ENCODE data around the gene RTP3. TPM values are rescaled to one million over a fixed set of nuclear protein-coding genes. Genes with fewer than 3 reads are reported as not detected.

The RTP3 gene
- polyA plus RNA-seq, 1 donor from 2014 or later, result not detected

GRCh38 chr3:46449755-46450552, 47.8 kb upstream of the RTP3 start:
- Histone ChIP-seq H4K20me1 (ENCODE audit: insufficient read depth) (no peaks in the 10 kb centered on the region), H2AFZ (ENCODE audit: low read depth, low read length) (no peak overlapping the region), H3K27ac (ENCODE audit: low read length) (no peak overlapping the region), H3K4me2 (ENCODE audit: low read length) (no peak overlapping the region), H3K27me3 (ENCODE audit: insufficient read depth, low read depth, low read length) (no peaks in the 10 kb centered on the region), H3K9ac (ENCODE audit: low read length) (no peak overlapping the region), H3K9me2 (ENCODE audit: insufficient read depth, low read length) (no peaks in the 10 kb centered on the region), H3K79me2 (replicated peaks; ENCODE audit: insufficient read depth, low read length) (no peaks in the 10 kb centered on the region), H3K9me3 (ENCODE audit: low read length) (no peaks in the 10 kb centered on the region), H3K36me3 (ENCODE audit: insufficient read depth, low read length) (no peaks in the 10 kb centered on the region), H3F3A (ENCODE audit: insufficient read depth, low read length, poor library complexity, severe bottlenecking) (no peaks in the 10 kb centered on the region), H3K4me3 (ENCODE audit: low read length) (no peak overlapping the region)
- TF ChIP-seq EZH2 (IDR thresholded peaks at IDR 0.05; ENCODE audit: borderline replicate concordance, insufficient read depth, low read length, poor library complexity, severe bottlenecking) (no peak), SMC3 (conservative IDR thresholded peaks at IDR 0.05; ENCODE audit: poor library complexity) (no peak), RAD21 (conservative IDR thresholded peaks at IDR 0.05) (no peak), TAF1 (IDR thresholded peaks at IDR 0.05; ENCODE audit: low read depth) (no peak), EP300 (conservative IDR thresholded peaks at IDR 0.05; ENCODE audit: poor library complexity, severe bottlenecking) (no peak)

GRCh38 chr3:46453526-46454208, 44.1 kb upstream of the RTP3 start:
- H3K4me3 ChIP-seq (ENCODE audit: low read length), result no peak overlapping the region
- no peaks in the 10 kb centered on the region for H3K36me3 ChIP-seq (ENCODE audit: insufficient read depth, low read length)
- H4K20me1 ChIP-seq (ENCODE audit: insufficient read depth), result no peaks in the 10 kb centered on the region
- H3K27me3 ChIP-seq (ENCODE audit: insufficient read depth, low read depth, low read length), result no peaks in the 10 kb centered on the region
- H3K27ac ChIP-seq (ENCODE audit: low read length), result no peak overlapping the region
- no peak overlapping the region for H3K4me2 ChIP-seq (ENCODE audit: low read length)
- no peak for TF ChIP-seq POLR2AphosphoS5 (IDR thresholded peaks at IDR 0.05)
- no peak for TF ChIP-seq TAF1 (IDR thresholded peaks at IDR 0.05; ENCODE audit: low read depth)
- TF ChIP-seq CTCF (IDR thresholded peaks at IDR 0.05; ENCODE audit: poor library complexity, severe bottlenecking), result no peak
- TF ChIP-seq MXI1 (conservative IDR thresholded peaks at IDR 0.05; ENCODE audit: poor library complexity, severe bottlenecking), result no peak
- no peak for TF ChIP-seq RAD21 (conservative IDR thresholded peaks at IDR 0.05)
- no peak for TF ChIP-seq SMC3 (conservative IDR thresholded peaks at IDR 0.05; ENCODE audit: poor library complexity)
- no peak for TF ChIP-seq EZH2 (IDR thresholded peaks at IDR 0.05; ENCODE audit: borderline replicate concordance, insufficient read depth, low read length, poor library complexity, severe bottlenecking)
- no peak for TF ChIP-seq EP300 (conservative IDR thresholded peaks at IDR 0.05; ENCODE audit: poor library complexity, severe bottlenecking)
- TF ChIP-seq REST (IDR thresholded peaks at IDR 0.05; ENCODE audit: borderline replicate concordance), result no peak
- no peak overlapping the region for H3K9ac ChIP-seq (ENCODE audit: low read length)
- H3K79me2 ChIP-seq (replicated peaks; ENCODE audit: insufficient read depth, low read length), result no peaks in the 10 kb centered on the region
- H3K9me2 ChIP-seq (ENCODE audit: insufficient read depth, low read length), result no peaks in the 10 kb centered on the region
- H3F3A ChIP-seq (ENCODE audit: insufficient read depth, low read length, poor library complexity, severe bottlenecking), result no peaks in the 10 kb centered on the region
- H3K9me3 ChIP-seq (ENCODE audit: low read length), result no peaks in the 10 kb centered on the region
- no peak overlapping the region for H2AFZ ChIP-seq (ENCODE audit: low read depth, low read length)

Measured in neural cell (in vitro differentiated cells).